Measurements from ENCODE around the gene SIMC1.

DNA sequence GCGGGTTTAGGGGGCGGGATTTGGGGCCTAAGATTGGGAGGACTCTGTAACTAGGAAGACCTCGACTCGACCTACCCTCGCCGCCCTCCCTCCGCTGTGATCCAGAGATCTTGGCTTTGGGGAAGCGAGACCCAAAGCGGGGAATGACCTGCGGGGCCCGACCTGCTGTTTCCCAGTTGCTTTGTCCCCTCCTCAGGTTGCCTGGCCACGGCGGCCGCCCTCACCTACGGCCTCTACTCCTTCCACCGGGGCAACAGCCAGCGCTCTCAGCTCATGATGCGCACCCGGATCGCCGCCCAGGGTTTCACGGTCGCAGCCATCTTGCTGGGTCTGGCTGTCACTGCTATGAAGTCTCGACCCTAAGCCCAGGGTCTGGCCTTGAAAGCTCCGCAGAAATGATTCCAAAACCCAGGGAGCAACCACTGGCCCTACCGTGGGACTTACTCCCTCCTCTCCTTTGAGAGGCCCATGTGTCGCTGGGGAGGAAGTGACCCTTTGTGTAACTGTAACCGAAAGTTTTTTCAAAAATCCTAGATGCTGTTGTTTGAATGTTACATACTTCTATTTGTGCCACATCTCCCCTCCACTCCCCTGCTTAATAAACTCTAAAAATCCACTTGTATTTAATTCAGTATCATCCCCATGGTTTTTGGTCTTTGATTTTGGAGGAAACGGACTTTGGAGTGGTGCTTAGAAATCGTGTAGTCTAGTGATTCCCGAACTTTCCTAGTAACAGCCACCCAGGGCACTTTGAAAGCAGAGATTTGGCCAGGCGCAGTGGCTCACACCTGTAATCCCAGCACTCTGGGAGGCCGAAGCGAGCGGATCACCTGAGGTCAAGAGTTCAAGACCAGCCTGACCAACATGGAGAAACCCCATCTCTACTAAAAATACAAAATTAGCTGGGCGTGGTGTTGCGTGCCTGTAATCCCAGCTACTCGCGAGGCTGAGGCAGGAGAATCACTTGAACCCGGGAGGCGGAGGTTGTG lies 151.2 kb downstream of the SIMC1 start:
- TF ChIP-seq, protein P1, sequence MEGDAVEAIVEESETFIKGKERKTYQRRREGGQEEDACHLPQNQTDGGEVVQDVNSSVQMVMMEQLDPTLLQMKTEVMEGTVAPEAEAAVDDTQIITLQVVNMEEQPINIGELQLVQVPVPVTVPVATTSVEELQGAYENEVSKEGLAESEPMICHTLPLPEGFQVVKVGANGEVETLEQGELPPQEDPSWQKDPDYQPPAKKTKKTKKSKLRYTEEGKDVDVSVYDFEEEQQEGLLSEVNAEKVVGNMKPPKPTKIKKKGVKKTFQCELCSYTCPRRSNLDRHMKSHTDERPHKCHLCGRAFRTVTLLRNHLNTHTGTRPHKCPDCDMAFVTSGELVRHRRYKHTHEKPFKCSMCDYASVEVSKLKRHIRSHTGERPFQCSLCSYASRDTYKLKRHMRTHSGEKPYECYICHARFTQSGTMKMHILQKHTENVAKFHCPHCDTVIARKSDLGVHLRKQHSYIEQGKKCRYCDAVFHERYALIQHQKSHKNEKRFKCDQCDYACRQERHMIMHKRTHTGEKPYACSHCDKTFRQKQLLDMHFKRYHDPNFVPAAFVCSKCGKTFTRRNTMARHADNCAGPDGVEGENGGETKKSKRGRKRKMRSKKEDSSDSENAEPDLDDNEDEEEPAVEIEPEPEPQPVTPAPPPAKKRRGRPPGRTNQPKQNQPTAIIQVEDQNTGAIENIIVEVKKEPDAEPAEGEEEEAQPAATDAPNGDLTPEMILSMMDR (IDR thresholded peaks at IDR 0.05): no peak
- no peak for TF ChIP-seq EZH2 (IDR thresholded peaks at IDR 0.05; ENCODE audit: borderline replicate concordance, insufficient read depth, low read depth, low read length, poor library complexity, severe bottlenecking)
